ENCODE results near the gene PLLP.

PLLP gene

DNA sequence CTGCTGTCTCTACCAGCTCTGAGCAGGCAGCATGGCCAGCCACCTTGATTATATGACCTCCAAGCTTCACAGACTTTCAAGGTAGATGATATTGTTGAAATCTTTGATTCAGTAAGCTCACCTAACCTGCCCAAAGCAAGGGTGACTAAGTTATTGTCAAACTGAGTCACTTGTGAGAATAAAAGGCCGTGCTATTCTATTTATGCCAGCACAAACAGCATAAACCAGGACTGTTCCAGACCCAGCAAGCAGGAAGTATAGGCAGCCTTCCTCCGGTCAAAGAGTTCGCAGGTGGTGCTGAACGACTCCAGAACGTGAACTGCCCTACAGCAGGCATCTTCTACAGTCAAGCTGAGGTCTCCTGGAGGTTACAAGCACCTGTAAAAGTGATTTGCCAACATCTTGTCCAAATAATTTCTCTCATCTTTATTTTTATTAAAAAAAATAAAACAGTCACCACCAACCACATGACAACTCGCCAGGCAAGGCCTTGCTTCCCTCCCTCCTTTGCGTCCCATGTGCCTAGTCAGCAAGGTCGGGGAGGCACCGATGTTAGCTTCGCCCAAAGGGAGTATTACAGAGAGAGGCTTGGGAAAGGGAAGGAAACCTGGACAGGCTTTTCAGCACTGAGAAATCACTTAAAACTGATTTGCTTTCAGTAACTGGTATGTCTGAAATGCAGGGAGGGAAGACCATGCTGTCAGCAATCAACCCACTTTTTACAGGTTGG is 28.6 kb downstream of the PLLP start:
- Histone ChIP-seq H3K27ac (no peak overlapping the region), H3K27me3 (replicated peaks) (no peaks in the 10 kb centered on the region), H3K36me3 (replicated peaks) (peaks cover 19% of the 10 kb centered on the region), H3K4me3 (ENCODE audit: low read depth, low read length) (no peak overlapping the region)
- no peak for DNase-seq
- in situ Hi-C loops (cut with HindIII; ENCODE audit: low pct_ligation_motif_present, low sequenced_read_pairs), result no loop called here
- no peak for TF ChIP-seq CTCF (IDR thresholded peaks at IDR 0.05; ENCODE audit: low read depth, low read length, missing control alignments)

- Histone ChIP-seq H3K27ac (no peak overlapping the region), H3K4me3 (ENCODE audit: low read depth, low read length) (no peak overlapping the region), H3K36me3 (replicated peaks) (peaks cover 38% of the 10 kb centered on the region), H3K27me3 (replicated peaks) (no peaks in the 10 kb centered on the region)
- DNase-seq, result no peak
- in situ Hi-C loops (cut with HindIII; ENCODE audit: low pct_ligation_motif_present, low sequenced_read_pairs), result no loop called here
- no peak for TF ChIP-seq CTCF (IDR thresholded peaks at IDR 0.05; ENCODE audit: low read depth, low read length, missing control alignments)
These were observed 31.0 kb downstream of the PLLP start for GRCh38 chr16:57253466-57253865.

DNA sequence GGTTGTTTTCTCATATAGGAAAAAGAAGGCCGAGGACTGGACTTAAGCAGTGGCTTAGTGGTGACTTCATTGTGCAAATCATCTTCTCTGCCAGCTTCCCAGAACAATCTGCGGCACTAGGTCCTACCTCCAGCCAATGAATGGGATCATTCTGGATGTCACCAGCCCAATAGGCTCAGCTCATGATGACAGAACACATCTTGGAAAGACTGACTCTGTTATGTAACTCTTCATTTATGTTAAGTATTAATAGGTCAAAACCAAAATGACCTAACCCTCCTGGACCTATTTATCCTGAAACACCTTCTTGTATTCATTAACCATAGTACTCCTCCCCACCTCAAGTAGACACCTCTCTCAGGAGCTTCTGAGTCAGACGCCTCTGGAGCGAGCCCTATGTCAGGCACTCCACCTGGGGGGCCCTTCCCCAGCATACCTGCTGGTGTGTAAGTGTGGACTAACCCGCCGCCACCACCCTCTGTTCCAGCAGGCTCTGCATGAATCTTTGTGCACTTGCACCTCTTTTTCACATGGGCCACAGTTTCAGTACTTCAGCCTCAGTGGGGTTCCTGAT is 32.2 kb downstream of the PLLP start:
- in situ Hi-C loops (cut with HindIII; ENCODE audit: low pct_ligation_motif_present, low sequenced_read_pairs), result no loop called here
- Histone ChIP-seq H3K27ac (no peak overlapping the region), H3K36me3 (replicated peaks) (peaks cover 39% of the 10 kb centered on the region)

GRCh38 chr16:57251352-57251751 is 33.1 kb downstream of the PLLP start:
- in situ Hi-C loops (cut with HindIII; ENCODE audit: low pct_ligation_motif_present, low sequenced_read_pairs), result no loop called here
- TF ChIP-seq CTCF (IDR thresholded peaks at IDR 0.05; ENCODE audit: low read depth, low read length, missing control alignments), result no peak
- Histone ChIP-seq H3K36me3 (replicated peaks) (peaks cover 39% of the 10 kb centered on the region), H3K4me3 (ENCODE audit: low read depth, low read length) (no peak overlapping the region), H3K27ac (no peak overlapping the region), H3K27me3 (replicated peaks) (no peaks in the 10 kb centered on the region)
- DNase-seq, result no peak

More for the DNA sequence above, 32.2 kb downstream of the PLLP start:
- no peak for TF ChIP-seq CTCF (IDR thresholded peaks at IDR 0.05; ENCODE audit: low read depth, low read length, missing control alignments)
- Histone ChIP-seq H3K27me3 (replicated peaks) (no peaks in the 10 kb centered on the region), H3K4me3 (ENCODE audit: low read depth, low read length) (no peak overlapping the region)
- no peak for DNase-seq

DNA sequence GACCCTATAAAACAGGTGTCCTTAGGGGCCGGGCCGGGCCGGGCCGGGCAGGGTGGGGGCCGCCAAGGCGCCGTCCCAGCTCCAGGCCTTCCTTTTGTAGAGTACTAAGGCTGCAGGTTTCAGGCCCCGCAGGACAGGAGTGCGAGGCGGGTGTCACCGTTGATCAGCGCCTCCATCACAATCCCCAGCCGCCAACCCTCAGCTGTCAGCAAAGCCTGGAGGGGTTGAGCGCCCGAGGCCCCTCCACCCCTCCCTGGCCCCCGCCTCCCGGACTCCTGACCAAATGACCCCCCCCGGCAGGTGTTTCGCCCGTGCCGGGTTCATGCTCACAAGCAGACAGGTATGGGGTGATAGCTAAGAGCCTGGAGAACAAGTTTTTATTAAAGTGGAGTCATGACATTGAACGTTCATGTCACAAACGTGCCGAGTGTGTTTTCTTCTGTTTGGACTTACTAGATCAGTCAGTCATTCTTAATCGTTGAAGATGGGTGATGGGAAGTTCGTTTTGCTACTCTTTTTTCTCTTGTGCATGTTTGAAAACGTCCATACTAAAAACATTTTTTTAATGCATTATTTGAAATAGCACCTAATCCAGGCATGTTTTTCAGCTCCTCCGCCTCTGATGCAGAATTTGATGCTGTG is 38.9 kb downstream of the PLLP start:
- peak overlapping the region; percentile 59 for H3K27ac ChIP-seq
- in situ Hi-C loops (cut with HindIII; ENCODE audit: low pct_ligation_motif_present, low sequenced_read_pairs), result no loop called here

More for the DNA sequence above, 38.9 kb downstream of the PLLP start:
- Histone ChIP-seq H3K36me3 (replicated peaks) (peaks cover 18% of the 10 kb centered on the region), H3K27me3 (replicated peaks) (no peaks in the 10 kb centered on the region), H3K4me3 (ENCODE audit: low read depth, low read length) (peak overlapping the region; percentile 76)
- TF ChIP-seq CTCF (IDR thresholded peaks at IDR 0.05; ENCODE audit: low read depth, low read length, missing control alignments), result no peak
- no peak for DNase-seq

All from brain microvascular endothelial cell (primary cell).